Left ventricle myocardium superior (tissue), 1 donor: Measurements from ENCODE around the gene NIN. TPM values are rescaled to one million over a fixed set of nuclear protein-coding genes. Genes with fewer than 3 reads are reported as not detected.
"Not testable (repeated sequence)": the region's sequence is repeated elsewhere in the genome, so short reads cannot be mapped to it uniquely, and the experiment has no call there.

Source experiments
- ATAC-seq: fragments of 200-7000 bp; cut with Tn5 transposase; one replicate; pipeline ENCODE4 v1.9.1; 2020; ENCODE audit warnings: mild to moderate bottlenecking, moderate library complexity
- DNase-seq: peaks from one replicate; pipeline ENCODE4 v3.0.0-alpha.2; 2020
- intact Hi-C: fragments of 100-400 bp; cut with micrococcal nuclease; formaldehyde crosslinking; loops from one replicate; pipeline ENCODE4 v1.11.0; 2022
- total RNA-seq: library from RNA; stranded (reverse); fragmentation: NEBNext Ultra II Directional; extraction: Animal tissue kit (Norgen Biotek cat#: 25700); gene quantifications from one replicate; pipeline ENCODE4 v1.2.1, GENCODE V29; 2021
- donor health status: DM: no; HTN: yes; CAD: no; lungs with severe emphysema.

NIN gene
- total RNA-seq, 1 donor from 2014 or later, result 21.3 TPM

DNA sequence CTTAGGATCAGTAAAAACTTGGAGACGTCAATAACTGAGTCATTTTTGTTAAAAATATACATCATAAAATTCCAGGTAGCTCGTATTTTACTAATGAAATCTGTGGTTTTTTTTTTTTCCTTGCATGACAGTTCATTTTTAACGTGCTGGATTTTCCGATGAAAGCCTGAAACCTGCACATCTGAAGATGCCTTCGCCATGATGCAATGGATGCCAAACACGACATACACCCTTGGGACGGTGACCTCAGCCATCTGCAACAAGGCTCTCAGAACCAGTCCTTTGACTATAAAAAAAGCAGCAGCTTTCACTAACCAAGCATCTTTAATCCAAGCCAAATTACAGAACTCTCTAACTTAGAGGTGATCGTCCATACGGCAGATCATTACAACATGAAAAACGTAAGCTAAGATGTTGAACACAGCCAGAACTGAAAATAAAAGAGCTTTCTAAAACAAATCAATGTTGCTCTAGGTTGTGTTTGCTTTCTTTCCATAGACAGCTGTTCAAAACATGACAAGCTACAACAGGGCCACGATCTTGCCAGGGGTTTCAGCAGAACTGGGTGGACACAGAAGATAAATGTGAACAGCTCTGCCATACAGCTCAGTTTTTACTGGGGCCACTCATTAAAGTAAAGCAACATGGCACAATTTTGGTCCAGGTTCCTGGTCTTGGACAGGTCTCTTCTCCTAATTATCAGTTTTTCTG is 7.8 kb downstream of the NIN start:
- ATAC-seq, result peak; percentile 60

DNA sequence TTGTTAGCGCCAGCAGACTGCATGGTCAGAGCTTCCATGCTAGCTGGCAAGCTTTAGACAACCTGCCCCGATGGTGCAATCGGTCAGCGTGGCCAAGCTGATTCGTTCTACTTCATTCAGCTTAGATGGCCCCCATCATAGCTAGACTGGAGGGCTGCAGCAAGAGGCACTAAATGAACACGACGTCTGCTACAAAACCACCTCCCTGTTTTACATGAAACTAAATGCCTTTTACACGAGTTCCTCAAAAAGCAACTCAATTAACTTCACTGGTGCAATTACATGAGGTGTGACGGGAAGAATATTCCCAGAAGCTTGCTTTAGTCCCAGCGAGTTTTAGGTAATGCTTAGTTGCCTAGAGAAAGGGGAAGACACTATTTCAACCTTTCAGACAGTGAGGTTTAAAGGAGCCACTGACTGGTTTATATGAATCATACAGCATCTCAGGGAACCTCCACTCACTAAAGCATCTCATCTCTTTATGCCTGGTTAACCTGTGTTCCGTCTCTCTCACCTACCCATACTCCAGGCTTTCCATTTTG is 8.4 kb downstream of the NIN start:
- ATAC-seq (peak; percentile 23), DNase-seq (no peak)
- intact Hi-C loops, result no loop called here

More for the DNA sequence above, 7.8 kb downstream of the NIN start:
- peak; percentile 41 for DNase-seq
- intact Hi-C loops, result no loop called here

DNA sequence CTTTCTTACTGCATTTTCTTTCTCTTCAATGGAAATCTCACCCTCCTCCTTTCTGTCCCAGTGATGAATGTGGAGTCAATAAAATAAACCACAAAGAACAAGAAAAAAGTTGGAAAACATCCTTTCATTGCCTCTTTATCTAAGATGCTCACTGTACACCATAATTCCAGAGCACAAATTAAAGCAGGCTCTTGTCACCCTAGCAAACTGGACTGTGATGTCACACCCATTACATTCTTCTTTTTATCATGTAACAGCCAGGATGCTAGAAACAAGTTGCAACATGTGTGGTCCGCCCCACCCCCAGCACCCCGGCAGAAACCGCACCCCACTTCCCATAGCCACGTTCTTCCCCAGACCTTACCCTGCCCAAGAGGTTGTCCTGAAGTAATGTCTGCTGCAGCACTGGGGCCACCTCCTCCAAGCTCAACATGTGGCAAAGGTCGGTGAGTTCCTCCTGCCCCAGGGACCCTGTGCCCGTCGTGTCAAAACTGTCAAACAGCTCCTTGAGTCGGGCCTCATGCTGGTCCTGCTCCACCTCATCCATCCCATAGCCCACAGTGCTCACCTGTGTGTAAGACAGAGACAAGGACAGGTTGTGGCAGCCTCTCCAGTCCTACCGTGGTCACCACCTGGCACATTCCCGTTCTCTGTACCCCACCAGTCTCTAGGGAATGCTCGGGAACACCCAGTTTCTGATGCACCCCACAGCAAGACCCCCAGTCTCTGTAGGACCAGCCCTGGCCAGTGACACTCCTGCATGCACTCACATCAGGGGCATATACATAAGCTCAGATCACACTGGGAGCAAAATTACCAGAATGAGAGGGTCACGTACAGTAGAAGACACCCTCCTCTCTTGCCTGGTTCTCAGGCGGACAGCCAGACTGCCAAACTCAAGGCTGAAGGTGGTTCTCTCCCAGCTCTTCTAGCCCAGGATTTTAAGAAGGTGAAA is 9.2 kb downstream of the NIN start:
- ATAC-seq, result peak; percentile 56
- intact Hi-C loops, result no loop called here
- DNase-seq, result peak; percentile 43

DNA sequence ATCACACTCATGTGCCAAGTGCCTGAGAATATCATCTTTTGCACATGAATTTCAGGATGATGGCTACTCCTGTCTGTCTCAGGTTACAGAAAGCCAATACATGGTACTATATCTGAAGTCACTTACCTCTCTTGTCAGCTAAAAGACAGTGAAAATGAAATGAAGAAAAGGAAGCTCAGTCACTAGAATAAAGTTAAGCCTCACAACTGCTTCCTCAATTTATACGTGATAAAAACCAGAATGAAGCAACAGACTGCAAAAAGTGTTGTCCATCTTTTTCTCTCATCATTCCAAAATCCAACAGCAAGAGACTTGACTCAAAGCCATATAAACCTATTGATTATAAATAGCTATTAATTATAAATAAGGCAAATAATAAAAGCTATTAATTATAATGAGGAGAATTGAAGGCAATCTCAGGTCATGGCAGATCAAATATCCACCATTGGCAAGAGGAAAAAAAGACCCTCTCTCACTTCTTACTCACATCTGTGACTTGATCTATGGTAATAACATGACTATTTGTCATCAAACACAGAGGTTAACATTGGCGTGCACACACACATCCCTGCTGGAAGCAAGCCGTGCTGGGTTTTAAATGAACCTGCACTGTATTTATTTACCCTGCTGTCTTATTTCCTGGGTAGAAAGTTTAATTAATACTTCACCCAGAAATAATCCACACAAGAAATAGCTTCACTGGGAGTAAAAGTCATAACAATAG is 10.0 kb downstream of the NIN start:
- intact Hi-C loops, result no loop called here
- ATAC-seq (no peak), DNase-seq (no peak)

DNA sequence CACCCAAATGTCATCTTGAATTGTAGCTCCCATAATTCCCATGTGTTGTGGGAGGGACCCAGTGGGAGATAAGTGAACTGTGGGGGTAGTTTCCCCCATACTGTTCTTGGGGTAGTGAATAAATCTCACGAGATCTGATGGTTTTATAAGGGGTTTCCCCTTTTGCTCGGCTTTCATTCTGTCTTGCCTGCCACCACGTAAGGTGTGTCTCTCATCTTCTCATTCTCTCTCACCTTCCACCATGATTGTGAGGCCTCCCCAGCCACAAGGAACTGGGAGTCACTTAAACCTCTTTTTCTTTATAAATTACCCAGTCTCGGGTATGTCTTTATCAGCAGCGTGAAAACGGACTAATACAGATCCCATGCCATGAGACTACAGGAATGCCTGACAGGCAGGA is 11.7 kb downstream of the NIN start:
- DNase-seq, intact Hi-C loops, ATAC-seq: not testable (repeated sequence)

DNA sequence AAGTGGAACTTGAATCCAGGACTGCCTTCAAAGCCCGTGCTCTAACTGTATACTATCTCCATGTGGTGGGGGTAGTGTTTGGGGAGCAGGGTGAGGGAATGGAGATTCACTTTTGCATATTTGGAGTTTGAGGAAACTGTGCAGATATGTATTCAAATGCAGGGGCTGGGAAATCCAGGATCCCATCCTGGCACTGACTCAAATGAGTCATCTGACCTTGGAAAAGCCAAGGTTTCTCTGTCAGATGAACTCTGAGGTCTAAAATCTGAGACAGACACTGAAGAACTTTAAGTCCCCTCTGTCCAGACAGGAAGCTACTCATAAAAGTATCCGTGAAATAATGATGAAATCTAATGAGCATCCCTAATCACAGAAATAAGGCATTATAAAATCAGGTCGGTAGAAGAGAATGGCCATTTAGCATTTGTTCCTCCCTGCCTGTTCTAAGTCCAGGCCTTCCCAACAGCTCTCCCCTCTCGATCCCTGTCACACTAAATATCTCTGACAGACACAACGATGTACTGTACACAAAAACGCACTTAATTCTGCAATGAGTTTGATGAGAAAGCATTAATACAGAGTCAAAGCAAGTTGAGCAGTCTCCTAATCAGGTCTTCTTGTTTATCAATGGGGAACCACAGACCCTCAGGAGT is 14.4 kb downstream of the NIN start:
- DNase-seq (no peak), ATAC-seq (peak; percentile 61)
- intact Hi-C loops, result no loop called here

DNA sequence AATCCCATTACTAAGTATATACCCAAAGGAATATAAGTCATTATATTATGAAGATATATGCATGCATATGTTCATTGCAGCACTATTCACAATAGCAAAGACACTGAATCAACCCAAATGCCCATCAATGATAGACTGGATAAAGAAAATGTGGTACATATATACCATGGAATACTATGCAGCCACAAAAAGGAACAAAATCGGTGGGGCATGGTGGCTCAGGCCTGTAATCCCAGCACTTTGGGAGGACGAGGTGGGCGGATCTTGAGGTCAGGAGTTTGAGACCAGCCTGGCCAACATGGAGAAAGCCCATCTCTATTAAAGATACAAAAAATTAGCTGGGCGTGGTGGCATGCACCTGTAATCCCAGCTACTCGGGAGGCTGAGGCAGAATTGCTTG is 15.4 kb downstream of the NIN start:
- DNase-seq, intact Hi-C loops, ATAC-seq: not testable (repeated sequence)

DNA sequence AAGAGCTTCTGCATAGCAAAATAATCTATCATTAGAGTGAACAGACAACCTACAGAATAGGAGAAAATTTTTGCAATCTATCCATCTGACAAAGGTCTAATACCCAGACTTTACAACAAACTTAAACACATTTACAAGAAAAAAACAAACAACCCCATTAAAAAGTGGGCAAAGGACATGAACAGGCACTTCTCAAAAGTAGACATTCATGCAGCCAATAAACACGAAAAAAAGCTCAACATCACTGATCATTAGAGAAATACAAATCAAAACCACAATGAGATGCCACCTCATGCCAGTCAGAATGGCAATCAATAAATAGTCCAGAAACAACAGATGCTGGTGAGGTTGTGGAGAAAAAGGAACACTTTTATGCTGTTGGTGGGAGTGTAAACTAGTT is 15.9 kb downstream of the NIN start:
- ATAC-seq, intact Hi-C loops: not testable (repeated sequence)

DNA sequence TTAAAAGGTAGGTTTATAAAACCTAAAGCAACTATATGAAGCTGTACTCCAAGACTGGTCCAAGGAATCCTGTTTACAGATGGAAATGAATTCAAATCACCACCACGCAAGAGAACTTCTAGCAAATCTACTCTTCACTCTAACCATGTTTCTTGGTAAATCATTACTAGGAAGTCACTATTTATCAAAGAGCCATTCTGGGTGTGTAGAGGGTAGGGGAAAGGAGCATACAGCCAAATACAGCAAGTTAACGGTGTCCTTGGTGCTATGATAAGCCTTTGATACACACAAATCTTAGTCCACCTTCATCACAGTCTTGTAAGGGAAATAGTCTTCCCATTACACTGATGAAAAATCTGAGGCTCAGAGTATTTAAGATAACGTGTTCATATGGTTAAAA is 16.8 kb downstream of the NIN start:
- ATAC-seq (no peak), DNase-seq (no peak)
- intact Hi-C loops, result no loop called here

More for the DNA sequence above, 15.9 kb downstream of the NIN start:
- DNase-seq, result not testable (repeated sequence)

DNA sequence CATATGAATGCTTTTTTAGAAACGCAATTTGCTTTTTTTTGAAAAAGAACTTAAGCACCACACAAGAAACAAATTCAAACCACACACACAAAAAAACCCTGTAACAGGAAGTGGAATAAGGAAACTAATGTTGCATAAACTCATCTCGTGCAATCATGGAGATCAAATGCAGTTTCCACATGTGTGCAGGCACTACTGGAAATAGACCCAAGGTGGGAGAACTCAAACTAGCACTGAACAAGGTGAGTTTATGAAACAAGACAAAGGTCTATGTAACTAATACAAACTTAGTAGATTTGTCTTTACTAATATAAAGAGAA is 17.5 kb downstream of the NIN start:
- DNase-seq (no peak), ATAC-seq (no peak)
- intact Hi-C loops, result no loop called here

DNA sequence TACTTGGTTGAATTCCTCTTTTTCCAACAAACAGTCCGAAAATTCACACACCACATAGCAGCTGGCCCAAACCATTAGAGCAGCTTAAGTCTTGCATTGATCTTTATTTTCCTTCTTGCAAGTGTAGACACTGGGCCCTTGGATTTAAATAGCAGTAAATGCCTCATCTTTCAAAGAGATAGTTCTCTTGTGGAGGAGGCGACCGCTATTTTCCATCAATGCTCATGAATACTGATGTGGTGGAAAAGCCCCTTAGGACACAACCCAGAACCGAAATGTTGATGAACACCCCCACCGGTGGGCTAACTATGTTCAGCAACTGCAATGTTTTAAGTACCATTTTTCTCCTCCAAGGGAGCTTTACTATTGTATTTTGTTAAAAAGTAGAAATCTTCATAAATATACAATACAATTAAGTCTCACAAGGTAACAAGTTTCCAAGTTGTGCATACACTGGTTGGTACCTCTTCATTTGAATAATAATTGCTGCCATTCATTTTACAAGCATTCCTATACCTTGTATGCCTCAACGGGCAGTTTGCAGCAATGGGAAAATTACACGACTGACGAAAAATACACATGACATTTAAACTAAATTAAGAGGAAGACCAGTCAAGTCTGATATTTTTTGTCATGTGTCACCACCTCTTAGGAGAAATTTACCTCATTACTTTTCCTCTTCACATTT is 18.0 kb downstream of the NIN start:
- intact Hi-C loops, result no loop called here
- DNase-seq (no peak), ATAC-seq (no peak)

DNA sequence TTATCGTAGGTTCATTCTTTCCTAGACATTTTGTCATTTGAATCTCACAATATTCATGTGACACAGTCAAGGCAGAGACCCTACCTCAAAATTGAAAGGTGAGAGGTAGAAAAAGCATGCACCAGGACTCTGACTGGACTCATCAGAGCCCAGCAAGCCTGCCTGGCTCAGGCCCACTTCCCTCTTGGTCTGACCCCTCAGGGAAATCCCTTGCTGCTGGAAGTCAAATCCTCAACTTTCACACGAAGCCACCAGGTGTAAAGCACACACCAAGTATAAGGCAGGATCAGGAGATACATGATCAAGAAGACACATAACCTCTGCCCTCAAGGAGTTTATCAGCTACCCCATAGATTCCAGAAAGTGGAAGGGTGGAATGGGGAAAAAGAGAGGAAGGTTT is 18.8 kb downstream of the NIN start:
- DNase-seq (no peak), ATAC-seq (no peak)
- intact Hi-C loops, result no loop called here

DNA sequence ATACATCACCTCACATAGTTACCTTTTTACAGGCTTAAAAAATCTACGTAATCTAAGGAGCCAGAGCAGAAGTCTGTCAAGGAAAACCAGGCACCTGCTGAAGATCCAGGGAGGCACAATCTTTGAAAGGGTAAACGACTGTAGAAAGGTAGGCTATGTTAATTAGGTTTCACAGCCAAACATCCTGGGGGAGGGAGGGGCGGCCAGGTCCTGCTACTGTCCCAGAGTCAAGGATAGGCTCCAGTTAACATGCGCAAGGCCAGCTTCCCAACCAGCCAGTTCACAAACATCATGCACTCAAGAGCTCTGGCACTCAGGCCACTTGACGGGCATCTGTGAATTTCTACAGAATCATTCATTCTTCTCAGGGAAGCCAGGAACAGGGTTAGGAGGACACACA is 22.9 kb downstream of the NIN start:
- intact Hi-C loops, result no loop called here
- ATAC-seq (no peak), DNase-seq (no peak)

DNA sequence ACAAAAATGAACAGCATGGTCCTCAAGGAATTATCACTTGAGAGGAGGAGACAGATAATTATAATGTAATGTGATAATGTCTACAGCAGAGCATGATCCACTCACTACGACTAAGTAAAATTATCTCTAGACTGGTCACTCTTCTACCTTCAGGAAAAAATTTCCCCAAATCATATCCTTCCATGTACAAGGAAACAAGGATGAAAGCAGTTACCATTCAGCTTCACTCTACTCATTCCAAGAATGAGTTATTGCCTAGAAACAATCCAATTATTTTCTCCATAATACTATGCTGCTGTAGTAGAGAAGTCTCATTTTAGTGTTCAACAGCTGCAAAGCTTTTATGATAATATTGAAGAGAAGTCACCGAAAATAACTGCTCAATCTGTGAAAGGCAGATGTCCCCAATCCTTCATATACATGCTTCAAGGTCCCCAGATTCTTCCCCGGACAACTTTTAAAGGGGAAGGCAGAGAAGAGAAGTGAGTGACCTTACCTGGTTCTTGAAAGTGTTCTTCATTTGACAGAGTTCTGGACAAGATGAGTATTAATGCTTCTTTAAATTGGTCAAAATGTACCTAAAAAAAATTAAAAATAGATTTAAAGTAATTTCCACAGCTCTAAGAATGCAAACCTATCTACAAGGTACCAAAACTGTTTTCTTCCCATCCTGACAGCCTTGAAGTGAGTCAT is 24.6 kb downstream of the NIN start:
- no peak for DNase-seq
- ATAC-seq, result no peak
- intact Hi-C loops, result no loop called here

DNA sequence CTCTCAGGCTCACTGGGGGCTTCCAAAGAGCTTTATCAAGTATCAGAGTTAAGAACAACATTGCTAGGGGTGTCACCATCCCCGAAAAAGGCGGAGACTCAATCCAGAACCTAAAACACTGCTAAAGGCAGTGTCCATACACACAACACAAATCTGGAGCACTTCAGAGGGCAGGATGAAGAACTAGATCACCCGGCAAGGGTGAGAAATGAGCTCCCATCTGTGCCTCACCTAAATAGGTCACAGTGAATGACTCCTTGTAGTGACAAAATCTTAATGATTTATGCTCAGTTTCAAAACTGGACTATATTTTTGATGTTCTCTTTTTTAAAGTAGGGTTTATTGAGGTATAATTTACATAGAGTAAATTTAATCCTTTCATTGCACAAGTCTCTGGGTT is 25.6 kb downstream of the NIN start:
- ATAC-seq, result no peak
- intact Hi-C loops, result no loop called here

DNA sequence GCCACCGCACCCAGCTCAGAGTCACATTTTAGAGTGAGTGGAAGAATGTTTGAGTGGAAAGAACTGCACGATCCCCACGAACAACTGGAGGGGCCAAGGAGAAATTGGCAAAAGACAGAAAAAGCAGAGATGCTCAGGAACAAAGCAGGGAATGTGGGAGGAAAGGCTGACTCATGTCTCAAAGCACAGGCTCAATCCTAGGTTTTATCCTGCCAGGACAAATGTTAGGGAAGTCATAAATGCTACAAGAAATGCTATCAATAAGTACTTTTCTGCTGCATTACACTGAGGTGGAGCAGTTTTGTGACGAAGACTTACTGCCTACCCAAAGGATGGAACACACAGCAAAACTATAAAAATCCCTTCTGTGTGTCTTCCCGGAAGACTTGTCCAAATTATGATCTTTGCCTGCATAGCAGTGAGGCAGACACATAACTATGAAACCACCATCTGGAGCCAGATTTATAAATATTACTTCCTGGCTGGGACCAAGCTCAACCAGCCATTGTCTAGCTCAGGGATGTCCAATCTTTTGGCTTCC is 26.7 kb downstream of the NIN start:
- ATAC-seq, result peak; percentile 86
- intact Hi-C loops, result no loop called here
- DNase-seq, result no peak

More for the DNA sequence above, 25.6 kb downstream of the NIN start:
- DNase-seq, result no peak

DNA sequence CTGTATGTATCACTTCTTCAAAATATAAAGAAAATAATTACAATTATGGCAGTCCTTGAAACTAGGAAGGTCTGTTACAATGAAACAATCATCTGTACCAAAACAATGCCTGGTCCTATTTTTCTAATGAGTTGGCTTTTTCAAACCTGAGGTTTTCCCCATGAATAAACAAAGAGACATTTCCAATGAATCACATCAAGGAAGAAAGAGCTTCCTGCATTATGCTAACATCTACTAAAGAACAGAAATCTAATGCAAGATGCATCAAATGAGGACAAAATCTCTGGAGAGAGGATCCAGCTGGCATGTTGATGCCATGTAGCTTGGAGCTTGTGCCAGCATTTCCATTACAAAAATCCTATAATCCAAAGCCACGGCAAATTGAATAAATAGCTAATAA is 29.3 kb downstream of the NIN start:
- DNase-seq (no peak), ATAC-seq (no peak)
- intact Hi-C loops, result no loop called here

DNA sequence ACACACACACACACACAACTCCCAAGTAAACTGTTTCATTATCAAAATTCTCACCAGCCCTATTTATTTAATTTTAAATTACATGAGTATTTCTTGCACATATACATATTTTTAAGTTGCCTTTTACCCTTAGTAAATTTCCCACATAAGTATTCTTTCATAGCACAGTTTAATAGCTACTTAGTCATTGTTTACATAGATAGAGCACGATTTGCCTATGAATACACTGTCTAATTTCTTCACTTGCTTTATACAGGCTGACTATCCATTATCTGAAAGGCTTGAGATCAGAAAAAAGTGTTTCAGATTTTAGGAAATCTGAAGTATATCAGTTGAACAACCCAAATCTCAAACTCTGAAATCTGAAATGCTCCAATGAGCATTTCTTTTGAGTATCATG is 30.9 kb downstream of the NIN start:
- intact Hi-C loops, result no loop called here
- ATAC-seq (no peak), DNase-seq (no peak)
